GM12878 (cell line): ENCODE results near the gene KRTAP4-1.
"Not testable (repeated sequence)": the region's sequence is repeated elsewhere in the genome, so short reads cannot be mapped to it uniquely, and the experiment has no call there.

ENCODE experiments used
- CHD4 ChIP-seq: fragments of 200-600 bp; sonication (generic); IDR thresholded peaks from 2 replicates; pipeline ENCODE4 v1.6.1; 2016; ENCODE audit warnings: mild to moderate bottlenecking
- POLR2A ChIP-seq: IDR thresholded peaks from 2 replicates; pipeline ENCODE4 v1.6.1; 2011; ENCODE audit warnings: low read depth, mild to moderate bottlenecking, low read length
- SMC3 ChIP-seq: IDR thresholded peaks from 2 replicates; pipeline ENCODE4 v1.6.1; 2011; ENCODE audit warnings: low read length, improper control_type of control experiment, borderline replicate concordance
- SREBF2 ChIP-seq: IDR thresholded peaks from 2 replicates; pipeline ENCODE4 v1.6.1; 2012; ENCODE audit warnings: mild to moderate bottlenecking, low read length
- TARDBP ChIP-seq: IDR thresholded peaks from 2 replicates; pipeline ENCODE4 v1.6.1; 2016; ENCODE audit warnings: borderline replicate concordance
- ZNF24 ChIP-seq: fragments of 450-650 bp; IDR thresholded peaks from 2 replicates; pipeline ENCODE4 v1.6.1; 2017; ENCODE audit warnings: antibody characterized with exemption, mild to moderate bottlenecking
- TF ChIP-seq, protein P1 (sequence below): IDR thresholded peaks from 2 replicates; pipeline ENCODE4 v1.6.1; 2012; ENCODE audit warnings: low read depth, low read length, improper control_type of control experiment
- TF ChIP-seq, protein P2 (sequence below), 3 experiments: IDR thresholded peaks in 2 of 3; conservative IDR thresholded peaks in 1 of 3; 2 replicates each; pipeline ENCODE4 v1.5.1; 2011; ENCODE audit warnings: low read depth in 3 of 3, low read length in 3 of 3, mild to moderate bottlenecking in 3 of 3, control low read depth in 2 of 3, moderate library complexity in 2 of 3, inconsistent platforms in 1 of 3, mixed read lengths in 1 of 3; ENCODE audit not compliant: control insufficient read depth in 2 of 3, insufficient read depth in 1 of 3; ENCODE audit errors: extremely low read depth in 1 of 3
- TF ChIP-seq, protein P3 (sequence below): IDR thresholded peaks from 2 replicates; pipeline ENCODE4 v1.6.1; 2011; ENCODE audit warnings: borderline replicate concordance, low read depth, mild to moderate bottlenecking, moderate library complexity, low read length; ENCODE audit not compliant: insufficient read depth, poor library complexity, severe bottlenecking

DNA sequence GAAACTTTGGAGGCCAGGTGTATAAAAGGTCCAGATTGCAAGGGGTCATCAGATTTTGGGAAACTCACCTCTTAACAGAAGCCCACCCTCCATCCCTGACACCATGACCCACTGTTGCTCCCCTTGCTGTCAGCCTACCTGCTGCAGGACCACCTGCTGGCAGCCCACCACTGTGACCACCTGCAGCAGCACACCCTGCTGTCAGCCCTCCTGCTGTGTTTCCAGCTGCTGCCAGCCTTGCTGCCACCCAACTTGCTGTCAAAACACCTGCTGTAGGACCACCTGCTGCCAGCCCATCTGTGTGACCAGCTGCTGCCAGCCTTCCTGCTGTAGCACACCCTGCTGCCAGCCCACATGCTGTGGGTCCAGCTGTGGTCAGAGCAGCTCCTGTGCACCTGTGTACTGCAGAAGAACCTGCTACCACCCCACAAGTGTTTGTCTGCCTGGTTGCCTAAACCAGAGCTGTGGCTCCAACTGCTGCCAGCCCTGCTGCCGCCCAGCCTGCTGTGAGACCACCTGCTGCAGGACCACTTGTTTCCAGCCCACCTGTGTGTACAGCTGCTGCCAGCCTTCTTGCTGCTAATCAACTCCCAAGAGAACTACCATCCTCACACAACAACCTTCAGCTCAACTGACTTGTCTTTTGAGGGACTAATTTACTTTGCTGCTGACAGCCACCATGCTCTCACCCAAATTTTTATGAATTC lies 47.8 kb upstream of the KRTAP4-1 start, which contains the start of gene KRTAP9-3:
- TF ChIP-seq ZNF24, TARDBP, SMC3, CHD4, SREBF2, POLR2A: not testable (repeated sequence)
- TF ChIP-seq, protein P1, sequence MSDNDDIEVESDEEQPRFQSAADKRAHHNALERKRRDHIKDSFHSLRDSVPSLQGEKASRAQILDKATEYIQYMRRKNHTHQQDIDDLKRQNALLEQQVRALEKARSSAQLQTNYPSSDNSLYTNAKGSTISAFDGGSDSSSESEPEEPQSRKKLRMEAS = not testable (repeated sequence)
- TF ChIP-seq, protein P2, sequence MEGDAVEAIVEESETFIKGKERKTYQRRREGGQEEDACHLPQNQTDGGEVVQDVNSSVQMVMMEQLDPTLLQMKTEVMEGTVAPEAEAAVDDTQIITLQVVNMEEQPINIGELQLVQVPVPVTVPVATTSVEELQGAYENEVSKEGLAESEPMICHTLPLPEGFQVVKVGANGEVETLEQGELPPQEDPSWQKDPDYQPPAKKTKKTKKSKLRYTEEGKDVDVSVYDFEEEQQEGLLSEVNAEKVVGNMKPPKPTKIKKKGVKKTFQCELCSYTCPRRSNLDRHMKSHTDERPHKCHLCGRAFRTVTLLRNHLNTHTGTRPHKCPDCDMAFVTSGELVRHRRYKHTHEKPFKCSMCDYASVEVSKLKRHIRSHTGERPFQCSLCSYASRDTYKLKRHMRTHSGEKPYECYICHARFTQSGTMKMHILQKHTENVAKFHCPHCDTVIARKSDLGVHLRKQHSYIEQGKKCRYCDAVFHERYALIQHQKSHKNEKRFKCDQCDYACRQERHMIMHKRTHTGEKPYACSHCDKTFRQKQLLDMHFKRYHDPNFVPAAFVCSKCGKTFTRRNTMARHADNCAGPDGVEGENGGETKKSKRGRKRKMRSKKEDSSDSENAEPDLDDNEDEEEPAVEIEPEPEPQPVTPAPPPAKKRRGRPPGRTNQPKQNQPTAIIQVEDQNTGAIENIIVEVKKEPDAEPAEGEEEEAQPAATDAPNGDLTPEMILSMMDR (IDR thresholded peaks at IDR 0.05 in 2 of 3, conservative IDR thresholded peaks at IDR 0.05 in 1 of 3; ENCODE audit: control insufficient read depth in 2 of 3, extremely low read depth in 1 of 3, insufficient read depth in 1 of 3, low read depth in 3 of 3, low read length in 3 of 3) = not testable (repeated sequence)
- TF ChIP-seq, protein P3, sequence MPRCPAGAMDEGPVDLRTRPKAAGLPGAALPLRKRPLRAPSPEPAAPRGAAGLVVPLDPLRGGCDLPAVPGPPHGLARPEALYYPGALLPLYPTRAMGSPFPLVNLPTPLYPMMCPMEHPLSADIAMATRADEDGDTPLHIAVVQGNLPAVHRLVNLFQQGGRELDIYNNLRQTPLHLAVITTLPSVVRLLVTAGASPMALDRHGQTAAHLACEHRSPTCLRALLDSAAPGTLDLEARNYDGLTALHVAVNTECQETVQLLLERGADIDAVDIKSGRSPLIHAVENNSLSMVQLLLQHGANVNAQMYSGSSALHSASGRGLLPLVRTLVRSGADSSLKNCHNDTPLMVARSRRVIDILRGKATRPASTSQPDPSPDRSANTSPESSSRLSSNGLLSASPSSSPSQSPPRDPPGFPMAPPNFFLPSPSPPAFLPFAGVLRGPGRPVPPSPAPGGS = not testable (repeated sequence)
